Activated T-cell treated with anti-CD3 and anti-CD28 coated beads for 4 hours (primary cell): ENCODE measurements around the gene KAT6B.

ENCODE experiments used
- DNase-seq: peaks from one replicate; pipeline ENCODE4 v3.0.0-alpha.2; 2020

The KAT6B gene

DNA sequence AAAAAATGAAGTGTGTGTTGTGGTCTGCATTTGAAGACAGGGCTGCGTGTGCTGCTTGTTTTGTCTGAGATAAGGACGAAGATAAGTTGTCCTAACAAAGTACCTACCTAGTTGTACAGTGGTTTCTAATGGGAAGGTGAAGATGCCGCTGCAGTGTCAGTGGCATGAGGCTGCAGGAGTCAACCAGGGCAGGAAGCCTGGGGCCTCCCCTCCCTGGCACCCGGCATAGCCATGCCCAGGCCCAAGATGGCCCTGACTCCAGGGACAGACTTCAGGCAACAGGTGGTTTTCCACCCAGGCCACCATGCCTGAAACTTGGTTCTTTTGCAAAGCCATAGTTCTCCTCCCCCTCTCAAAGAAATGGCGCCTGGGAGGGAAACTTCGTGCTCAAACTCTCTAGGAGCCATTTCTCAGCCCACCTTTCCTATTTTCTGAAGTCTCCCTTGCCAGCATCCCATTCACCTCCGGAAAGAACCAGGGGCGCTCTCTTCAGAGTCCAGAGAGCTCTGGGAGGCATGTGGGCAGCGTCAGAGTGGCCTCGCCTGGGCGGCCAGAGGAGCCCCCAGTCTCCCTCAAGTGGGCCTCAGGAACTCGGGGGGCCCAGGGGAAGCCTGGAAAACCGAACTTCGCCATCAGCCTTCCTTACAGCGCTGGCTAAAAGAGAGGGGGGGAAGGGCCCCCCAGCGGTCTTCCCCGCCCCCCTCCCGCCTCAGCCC lies 2.1 kb upstream of the KAT6B start:
- no peak for DNase-seq

DNA sequence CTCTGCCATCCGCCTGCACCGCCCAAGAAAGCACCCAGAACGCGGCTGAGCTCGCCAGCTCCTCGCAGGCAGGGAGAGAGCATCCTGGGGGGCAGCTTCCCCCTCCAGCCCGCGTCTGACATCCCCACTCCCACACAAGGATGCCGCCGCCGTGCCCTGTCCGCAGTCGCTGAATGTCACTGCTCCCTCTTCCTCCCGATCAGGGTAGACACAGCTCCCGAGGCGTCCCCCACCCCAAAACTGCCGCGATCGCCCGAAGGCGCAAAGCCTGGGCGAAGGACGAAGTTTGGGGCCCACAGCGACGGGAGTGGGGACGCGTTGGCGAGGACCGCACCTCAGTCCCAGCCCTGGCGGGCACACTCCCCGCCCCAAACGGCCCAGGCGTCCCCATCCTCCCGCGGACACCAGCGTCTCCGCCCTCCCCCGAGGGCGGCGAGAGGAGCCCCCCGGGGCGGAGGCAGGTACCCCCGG lies 1.5 kb upstream of the KAT6B start:
- no peak for DNase-seq

DNA sequence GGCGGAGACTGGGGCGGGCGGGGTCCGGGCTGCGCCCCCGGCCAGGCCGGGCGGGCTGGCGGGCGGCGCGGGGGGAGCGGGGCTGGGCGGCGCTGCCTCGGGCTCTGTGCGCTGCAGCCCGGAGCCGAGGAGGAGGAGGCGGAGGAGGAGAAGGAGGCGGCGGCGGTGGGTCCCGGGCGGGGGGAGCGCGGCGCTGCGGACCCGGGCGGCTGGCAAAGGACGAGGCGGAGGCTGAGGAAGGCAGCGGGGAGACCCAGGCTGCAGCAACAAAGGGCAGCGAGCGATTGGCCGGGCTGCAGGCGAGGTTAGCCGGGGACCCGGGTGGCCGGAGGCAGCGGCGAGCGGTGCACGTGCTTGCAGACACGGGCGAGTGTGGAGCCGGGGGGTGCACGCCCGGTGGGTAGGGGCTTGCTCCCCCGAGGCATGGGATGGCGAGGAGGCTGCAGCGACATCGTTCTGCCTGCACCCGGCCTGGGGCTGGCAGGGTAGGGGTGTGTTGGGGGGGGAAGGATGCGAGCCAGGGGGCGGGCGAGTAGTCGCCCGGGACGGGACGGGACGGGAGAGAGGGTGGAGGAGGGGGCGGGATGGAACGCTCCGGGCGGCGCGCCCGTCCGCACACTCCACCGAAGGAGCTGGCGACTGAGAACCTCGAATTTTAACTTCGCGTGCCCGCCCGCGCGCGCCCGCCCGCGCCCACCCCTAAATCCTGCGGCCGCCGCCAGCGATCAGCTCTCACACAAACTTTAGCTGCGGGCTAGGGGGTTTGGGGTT lies 844 bp upstream of the KAT6B start:
- DNase-seq: peak; percentile 45

- DNase-seq: no peak
Observed at GRCh38 chr10:74827045-74827441, 643 bp downstream of the KAT6B start.

DNA sequence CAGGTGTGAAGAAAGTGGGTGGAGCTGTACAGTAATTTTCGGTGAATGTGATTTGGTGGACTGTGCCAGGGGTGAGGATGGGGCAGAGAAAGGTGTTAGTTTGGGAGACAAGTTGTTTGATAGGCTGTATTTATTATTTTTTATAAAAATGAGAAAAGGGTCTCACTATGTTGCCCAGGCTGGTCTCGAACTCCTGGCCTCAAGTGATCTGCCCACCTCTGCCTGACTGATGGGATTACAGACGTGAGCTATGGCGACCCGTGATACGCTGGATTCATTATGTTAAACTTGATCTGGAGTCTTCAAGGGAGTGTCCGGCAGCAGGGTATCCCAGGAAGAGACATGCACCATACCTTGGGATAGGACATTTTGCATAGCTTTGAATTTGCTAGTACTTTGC lies 1.3 kb downstream of the KAT6B start:
- DNase-seq: no peak

DNA sequence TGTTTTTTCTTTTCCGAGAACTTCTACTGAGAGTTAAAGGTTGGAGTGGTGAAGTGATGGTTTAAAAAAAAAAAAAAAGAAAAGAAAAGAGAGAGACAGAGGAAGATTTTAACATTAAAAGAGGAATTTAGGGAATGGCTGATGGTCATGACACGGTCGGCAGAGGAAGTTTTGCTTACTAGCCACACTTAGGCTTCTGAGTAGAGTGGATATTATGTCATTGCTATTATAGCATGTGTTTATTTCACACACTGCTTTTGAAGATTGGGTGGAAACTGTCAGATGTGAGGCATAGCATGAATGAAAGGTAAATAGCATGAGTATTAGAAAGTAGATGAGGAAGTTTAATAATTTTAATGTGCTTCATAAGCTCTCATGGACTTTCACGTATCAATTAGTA lies 2.5 kb downstream of the KAT6B start:
- no peak for DNase-seq

DNA sequence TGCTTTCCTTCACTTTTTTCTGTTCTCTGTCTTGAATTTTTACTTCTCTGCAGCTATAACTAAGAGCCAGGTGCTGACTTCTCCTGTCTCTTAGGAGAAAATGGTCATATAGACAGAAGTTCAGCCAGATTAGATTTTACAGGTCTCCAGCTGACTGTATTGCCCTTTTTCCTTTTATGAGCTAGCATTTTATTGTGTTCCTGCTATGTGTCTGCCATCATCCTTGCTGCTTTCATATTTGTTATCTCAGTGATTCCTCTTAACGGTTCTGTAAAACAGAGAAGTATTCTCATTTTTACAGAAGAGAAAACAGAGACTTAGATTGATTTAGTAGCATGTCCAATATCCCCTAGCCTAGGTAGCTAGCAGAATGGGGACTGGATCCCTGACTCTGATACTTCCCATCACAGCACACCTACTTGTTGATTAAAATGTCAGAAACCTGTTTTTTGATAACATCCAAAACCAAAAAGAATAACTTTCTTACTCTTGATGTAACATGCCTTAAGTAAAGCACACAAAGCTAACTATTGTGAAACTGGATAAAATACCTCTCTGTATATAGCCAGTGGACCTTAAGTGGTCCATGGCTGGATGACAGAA lies 5.2 kb downstream of the KAT6B start:
- no peak for DNase-seq

DNA sequence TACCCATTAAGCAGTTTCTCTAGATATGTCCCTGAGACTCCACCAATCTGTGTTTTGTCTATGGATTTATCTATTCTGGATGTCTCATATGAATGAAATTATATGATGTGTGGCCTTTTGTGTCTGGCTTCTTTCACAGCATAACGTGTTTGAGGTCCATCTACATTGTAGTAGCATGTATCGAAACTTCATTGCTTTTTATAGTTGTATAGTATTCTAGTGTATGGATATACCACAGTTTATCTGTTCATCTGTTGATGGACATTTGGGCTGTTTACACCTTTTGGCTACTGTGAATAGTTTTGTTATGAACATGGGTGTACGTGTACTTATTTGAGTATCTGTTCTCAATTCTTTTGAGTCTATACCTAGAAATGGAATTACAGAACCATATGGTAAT lies 9.6 kb downstream of the KAT6B start:
- DNase-seq: no peak

DNA sequence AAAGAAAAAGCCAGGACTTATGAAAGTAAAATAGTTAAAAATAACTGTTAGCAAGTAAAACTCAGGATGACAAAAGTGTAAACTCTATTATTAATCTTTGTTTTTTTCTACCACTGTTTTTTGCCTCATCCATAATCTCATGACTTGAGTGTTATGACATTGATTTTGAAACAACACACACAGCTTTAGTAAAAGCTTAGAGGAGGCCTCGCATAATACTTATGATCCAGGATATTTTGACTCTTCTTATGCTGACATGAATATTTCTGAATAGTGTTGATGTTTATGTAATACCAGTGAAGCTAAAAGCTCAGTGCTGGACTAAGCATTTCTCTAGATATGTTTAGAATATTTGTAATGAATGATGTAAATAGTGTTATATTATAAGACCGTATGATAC lies 10.5 kb downstream of the KAT6B start:
- DNase-seq: no peak

GRCh38 chr10:74837743-74838142 lies 11.3 kb downstream of the KAT6B start:
- no peak for DNase-seq

DNA sequence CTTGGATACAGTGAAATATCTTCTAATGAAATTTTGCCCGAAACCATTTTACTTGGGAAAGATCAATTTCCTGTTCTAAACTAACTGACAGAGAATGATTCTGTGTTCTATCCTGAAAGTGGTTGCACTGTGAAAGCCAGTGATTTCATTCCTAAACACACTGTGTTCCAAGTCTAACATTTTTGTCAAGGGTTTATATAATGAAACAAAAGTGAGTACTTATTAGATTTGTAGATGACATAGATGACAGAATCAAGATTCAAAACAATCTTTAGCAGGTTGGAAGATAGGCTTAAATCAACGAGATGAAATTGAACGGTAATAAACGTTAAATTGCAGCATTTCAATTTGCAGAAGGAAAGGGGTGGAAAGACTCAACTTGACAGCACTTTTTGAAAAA lies 13.3 kb downstream of the KAT6B start:
- DNase-seq: no peak

DNA sequence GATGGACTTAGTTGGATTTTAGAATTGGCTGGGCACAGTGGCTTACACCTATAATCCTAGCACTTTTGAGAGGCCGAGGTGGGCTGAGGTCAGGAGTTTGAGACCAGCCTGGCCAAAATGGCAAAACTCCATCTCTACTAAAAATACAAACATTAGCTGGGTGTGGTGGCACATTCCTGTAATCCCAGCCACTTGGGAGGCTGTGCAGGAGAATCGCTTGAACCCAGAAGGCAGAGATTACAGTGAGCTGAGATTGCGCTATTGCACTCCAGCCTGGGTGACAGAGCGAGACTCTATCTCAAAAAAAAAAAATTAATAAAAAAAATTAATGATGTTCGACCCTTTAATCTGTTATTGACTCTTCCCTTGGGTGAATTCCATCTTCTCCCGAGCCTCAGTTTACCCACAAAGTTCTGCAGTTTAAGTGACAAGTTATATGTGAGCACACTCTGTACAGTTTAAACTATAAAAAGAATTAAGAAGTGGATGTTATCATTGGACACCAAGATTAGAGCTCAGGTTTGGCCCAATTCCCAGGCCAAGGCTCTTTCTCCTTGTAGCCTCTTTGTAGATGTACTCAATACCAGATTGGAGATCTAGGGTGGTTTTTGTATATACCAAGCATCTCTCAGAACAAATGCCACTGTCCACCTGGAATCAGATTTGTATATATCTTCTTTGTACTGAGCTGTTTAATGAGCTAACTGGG lies 15.0 kb downstream of the KAT6B start:
- no peak for DNase-seq

DNA sequence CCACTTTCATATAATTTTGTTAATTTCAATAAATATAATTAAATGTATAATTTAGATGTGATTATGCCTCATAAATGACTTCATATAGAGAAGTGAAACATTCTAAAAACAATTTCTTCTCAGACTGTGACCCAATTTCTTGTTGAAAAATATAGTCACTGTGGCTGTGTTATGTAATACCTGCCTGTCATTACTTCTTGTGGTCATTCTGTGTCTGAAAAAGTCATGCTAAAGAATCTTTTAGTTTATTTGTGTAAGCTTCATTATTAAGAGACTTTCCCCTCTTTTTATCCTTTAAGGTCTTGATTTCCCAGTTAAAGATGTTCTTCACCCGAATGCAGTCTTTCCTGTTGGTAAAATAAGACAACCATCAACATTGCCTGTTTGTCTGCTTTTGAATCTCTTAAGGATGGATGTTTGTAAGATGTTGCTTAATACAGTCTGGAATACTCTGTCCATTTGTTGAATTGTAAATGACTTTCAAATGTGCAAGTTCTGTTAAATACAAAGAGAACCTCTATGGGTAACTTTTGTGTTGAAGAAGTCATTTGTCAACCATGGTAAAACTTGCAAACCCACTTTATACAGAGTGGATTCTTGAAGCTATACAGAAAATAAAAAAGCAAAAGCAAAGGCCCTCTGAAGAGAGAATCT lies 16.0 kb downstream of the KAT6B start:
- DNase-seq: no peak

DNA sequence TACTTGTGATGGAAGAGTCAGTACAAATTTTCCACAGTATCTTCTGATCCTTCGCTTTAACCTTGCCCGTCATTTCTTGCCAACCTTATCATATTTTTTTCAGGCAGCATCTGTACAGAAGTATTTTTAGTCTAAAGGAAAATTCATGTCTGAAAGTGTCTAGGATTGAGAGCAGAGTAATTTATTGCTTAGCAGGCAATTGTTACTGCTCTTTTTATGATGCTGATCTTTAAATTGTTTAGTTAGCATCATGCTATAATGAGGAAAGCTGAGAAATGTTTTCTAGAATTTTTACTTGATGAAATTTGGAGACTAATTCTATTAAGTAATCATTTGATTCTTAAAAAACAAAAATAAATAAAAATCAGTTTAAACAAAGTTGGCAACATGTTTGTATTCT lies 20.6 kb downstream of the KAT6B start:
- DNase-seq: no peak

GRCh38 chr10:74851831-74852230 lies 25.4 kb downstream of the KAT6B start:
- DNase-seq: no peak

- DNase-seq: no peak
Observed at GRCh38 chr10:74852381-74852780, 26.0 kb downstream of the KAT6B start.

DNA sequence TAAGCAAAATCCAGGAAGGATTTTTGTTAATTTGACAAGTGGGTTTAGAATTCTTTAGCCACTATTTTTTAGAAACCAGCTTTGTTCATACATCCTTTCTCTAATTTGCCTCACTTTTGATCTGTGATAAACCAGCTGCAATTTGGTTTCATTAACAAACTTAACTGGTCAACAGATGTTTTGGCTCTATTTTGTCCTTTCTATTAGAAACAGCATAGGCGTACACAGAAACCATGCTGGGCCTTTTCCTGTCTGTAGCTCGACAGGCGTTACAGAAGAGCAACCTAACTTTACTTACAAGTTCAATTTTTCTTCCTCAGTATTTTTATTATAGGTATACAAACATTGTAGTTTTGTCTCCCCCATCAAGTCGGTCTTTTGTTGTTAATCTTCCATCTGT lies 28.2 kb downstream of the KAT6B start:
- DNase-seq: no peak

GRCh38 chr10:74855027-74855426 lies 28.6 kb downstream of the KAT6B start:
- DNase-seq: no peak

DNA sequence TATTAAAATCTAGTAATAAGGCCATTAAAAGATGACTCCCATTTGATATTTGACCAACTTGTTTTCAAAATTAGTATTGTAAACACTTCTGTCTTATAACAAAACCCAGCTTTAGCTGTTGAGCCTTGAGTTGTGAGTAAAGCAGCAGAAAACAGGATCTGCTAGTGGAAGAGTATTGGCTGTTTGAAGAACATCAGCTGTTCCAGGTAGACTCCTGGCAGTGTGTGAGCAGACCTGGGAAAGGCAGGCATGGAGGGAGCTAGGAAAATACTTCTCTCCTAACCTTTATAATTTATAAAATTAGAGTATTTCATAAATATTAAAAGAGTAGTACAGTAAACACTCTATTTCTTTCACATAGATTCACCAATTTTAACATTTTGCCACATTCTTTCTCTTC lies 29.0 kb downstream of the KAT6B start:
- no peak for DNase-seq

- DNase-seq: no peak
Observed at GRCh38 chr10:74856940-74857339, 30.5 kb downstream of the KAT6B start.

GRCh38 chr10:74857586-74857985 lies 31.2 kb downstream of the KAT6B start:
- DNase-seq: no peak

DNA sequence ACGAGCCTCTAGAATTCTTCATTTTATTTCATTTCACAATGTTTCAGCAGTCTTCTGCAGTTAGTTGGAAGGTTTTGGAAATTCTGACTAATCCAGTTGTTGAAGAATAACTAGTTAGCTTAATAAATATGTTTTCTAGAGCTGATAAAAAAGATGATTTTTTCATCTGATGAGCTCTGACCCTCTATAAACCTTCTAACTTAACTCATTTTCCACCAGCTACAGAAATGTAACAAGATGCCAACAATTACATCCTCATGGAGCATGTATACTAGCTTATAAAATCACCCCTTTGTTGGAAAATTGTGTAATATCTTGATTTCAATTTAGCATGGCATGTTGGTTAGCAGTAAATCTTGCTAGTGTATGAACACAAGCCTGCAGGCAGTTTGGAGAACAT lies 33.1 kb downstream of the KAT6B start:
- DNase-seq: no peak

DNA sequence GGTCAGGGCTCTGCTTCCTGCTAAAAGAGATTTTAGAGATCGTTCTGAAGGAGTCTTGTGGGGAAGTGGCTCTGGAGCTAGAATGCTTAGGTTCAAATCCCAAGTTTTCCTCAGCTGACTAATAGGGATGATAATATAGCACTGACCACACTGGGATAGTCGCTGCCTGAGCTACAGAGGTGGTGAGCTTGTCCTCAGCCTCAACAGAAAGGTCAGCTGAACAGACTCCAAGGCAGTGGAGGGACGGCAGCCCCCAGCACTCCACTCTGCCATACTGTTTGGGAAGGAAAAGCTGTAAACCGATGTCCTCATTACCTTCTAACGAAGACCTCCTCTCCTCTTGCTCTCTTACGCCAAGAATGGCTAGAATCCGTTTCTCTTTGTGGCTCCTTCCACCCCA lies 36.2 kb downstream of the KAT6B start:
- no peak for DNase-seq
